ENCODE measurements around the gene NDUFV1.
"Not testable (repeated sequence)": the region's sequence is repeated elsewhere in the genome, so short reads cannot be mapped to it uniquely, and the experiment has no call there.

Gene NDUFV1

GRCh38 chr11:67628710-67629385, 22.1 kb downstream of the NDUFV1 start:
- DNase-seq, result no peak

DNA sequence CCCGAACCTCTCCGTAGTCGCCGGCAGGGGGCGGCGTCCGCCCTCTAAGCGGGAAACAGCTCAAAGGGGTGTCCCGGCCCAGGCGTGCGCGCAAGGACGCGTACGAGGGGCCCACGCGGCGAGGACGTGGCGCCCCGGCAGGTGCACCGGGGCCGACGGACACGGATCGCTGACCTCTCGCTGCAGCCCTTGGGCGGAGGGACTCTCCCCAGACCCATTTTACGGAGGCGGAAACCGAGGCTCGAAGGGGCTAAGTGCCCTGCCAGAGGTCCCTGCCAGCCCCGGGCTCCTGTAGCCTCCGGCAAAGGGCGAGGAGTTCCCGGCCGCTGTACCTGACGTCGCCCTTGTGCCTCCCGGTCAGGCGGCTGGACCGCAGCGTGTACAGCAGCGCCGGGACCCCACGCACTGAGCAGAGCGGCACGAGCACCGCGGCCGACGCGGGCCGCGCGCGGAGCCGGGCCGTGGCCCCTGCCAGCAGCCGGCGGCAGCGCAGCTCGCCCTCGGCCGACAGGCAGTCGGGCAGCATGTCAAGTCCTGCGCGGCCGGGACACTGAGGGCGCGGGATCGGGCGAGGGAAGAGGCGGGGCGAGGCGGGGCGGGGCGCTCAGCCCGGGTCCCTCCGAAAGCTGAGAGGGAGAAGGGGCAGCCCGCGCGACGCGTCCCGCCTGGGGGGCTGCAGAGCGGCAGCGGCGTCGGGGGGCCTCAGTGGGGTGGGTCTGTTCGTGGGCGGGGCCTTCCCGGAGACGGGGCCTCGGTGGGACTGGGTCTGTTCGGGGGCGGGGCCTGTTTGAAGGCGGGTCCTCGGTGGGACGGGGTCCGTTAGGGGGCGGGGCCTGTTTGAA, 22.9 kb downstream of the NDUFV1 start, which contains the start of gene NUDT8:
Gene NUDT8, minus strand, starts transcription at position 552 of the 842 bp plus-strand sequence. Its CDS starts 26 bp downstream, at position 526.
- DNase-seq, result peak; percentile 90

GRCh38 chr11:67630228-67630942, 23.6 kb downstream of the NDUFV1 start:
- DNase-seq, result peak; percentile 100

DNA sequence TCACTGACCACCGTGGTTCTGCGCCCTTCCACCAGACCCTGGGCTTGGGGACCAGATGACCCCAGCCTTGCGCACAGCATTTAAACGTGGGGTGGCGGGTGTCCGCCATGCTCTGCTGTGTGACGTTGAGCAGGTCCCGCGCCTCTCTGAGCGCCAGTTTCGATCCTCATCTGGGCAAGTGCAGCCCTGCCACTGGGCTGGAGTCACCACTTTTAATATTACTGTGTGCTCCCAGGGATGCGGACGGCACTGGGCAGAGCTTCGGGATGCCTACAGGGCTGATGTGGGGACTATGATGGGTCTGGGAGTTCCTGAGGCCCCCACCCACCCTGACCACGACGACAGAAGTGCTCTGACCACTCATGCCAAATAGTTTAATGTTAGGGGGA, 24.2 kb downstream of the NDUFV1 start:
- no peak for DNase-seq

GRCh38 chr11:67631411-67631810, 24.7 kb downstream of the NDUFV1 start:
- no peak for DNase-seq

- DNase-seq, result no peak
These were observed 25.1 kb downstream of the NDUFV1 start for GRCh38 chr11:67631853-67632174.

GRCh38 chr11:67632175-67632981, 25.6 kb downstream of the NDUFV1 start:
- no peak for DNase-seq

DNA sequence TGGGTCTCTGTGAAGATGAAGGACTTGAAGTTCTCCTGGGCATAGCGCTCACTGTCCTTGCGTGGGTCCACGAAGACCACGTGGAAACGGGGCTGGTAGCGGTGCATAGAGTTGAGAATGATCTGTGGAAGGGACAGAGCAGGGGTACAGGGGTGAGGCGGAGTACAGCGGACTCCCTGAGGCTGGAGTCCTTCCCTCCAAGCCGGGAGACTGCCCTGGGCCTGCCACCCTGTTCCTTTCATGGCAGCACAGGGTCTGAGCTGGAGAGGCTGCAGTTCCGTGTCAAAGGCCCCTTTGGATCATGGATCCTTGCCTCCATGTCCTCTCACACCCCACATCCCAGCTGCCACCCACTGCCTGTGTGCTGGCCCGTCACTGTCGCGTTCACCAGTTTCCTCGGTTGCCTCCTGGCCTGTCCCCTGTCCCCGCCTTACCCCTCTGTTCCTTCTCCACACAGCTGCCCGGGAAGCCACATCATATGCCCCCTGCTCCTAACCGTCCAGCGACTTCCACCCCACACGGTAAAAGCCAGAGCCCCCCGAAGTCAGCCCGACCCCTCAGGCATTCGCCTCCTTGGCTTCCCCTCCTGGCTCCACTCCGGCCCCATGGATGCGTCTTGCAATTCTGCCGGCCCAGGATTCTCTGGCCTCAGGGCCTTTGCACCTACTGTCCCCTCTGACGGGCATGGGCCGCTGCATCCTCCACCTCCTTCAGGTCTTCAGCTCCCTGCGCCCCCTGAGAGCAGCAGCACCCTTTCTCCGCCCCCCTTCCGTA, 26.4 kb downstream of the NDUFV1 start:
- DNase-seq, result no peak

DNA sequence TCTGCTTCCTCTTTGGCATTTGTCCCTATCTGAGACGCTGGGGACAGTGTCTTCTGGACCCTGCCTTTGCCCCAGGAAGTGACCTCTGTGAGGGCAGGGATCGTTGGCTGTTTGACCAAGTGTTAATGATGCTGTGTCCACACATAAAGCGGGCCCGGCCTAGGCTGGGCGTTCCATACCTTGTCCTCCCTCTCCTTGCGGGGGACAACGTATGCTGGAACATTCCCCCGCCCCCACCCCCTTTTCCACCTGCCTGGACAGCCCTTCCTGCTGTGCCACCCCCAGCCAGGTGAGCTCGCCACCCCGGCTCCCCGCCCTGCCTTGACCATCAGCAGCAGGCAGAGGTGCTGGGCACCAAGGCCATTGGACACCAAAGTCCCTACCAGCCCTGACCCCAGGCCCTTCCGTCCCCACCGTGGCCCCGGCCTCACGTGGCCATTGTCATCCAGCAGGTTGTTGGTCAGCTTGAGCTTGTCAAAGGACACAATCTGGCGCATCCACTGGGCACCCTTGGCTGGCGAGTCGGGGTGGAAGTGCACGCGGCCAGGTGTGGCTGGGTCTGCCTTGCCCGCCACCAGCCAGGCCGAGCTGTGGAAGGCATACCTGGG, 27.1 kb downstream of the NDUFV1 start:
- DNase-seq, result no peak

- peak; percentile 69 for DNase-seq
These were observed 27.9 kb downstream of the NDUFV1 start for GRCh38 chr11:67634366-67635230.

- no peak for DNase-seq
These were observed 28.4 kb downstream of the NDUFV1 start for GRCh38 chr11:67635231-67635521.

- DNase-seq, result no peak
These were observed 30.2 kb downstream of the NDUFV1 start for GRCh38 chr11:67636962-67637361.

- DNase-seq, result not testable (repeated sequence)
These were observed 30.7 kb downstream of the NDUFV1 start for GRCh38 chr11:67637441-67637840.

DNA sequence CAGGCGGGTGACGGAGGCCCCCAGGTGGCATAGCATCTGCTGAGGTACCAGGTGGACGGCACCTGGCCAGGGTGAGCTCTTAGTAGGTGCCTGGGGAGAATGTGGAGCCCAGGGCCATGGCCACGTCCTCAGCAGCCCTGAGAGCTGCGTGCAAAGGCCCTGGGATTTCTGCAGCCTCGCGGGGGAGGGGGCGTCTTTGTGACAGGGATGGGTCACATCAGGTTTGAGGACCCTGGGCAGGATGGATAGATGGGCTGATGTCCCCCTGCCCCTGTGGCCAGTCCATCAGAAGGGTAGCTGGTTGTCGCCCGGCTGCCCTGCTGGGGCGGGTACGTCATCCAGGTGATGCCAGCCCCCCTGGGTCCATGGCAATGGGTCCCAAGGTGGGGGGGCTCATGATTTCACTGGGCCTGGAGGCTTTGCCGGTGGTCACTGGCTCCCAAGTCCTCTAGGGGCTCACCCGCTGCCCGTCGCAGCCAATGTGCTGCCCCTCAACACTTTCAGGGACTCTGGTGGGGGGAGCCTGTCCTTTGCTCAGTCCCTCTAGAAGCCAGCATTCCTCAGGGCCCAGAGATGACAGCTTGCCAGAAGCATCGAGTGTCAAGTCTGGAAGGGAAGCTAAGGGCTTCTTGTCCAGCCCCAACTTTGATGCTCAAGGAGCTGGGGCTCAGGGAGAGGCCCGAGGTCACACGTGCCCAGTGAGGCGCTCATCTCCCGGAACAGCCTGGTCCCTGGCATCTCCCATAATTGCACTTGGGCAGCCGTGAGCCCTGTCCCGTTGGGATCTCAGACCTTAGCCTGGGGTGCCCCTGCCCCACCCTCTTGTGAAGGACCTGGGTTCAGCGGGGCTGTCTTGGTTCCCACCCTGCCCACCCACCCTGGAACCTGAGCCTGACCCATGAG, 32.0 kb downstream of the NDUFV1 start:
- DNase-seq, result no peak

DNA sequence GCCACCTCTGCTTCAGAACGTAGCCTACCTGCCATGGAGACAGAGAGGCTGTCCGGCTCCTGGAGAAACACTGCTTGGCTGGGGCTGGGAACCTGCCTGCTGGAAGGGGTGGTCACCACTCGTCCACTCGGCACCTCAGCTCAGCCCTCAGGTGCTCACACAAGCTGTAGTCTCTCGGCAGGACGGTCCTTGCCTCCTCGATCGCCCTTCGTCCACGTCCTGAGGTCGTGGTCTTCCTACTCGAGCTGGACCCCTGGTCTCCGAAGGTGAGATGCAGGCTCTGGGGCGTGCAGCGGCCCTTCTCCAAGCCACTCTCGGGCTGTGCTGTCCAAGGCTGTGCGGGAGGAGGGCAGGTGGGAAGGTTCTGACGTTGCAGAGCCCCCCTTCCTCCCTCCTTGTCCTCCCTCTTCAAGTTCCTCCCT, 32.7 kb downstream of the NDUFV1 start, which contains the start of gene TBX10:
Gene TBX10, minus strand, starts transcription at position 326 of the 422 bp plus-strand sequence. Its CDS starts 291 bp downstream, at position 35.
- no peak for DNase-seq

GRCh38 chr11:67640021-67640757, 33.5 kb downstream of the NDUFV1 start:
- DNase-seq, result peak; percentile 56

- no peak for DNase-seq
These were observed 34.1 kb downstream of the NDUFV1 start for GRCh38 chr11:67640758-67641337.

All from NCI-H146 (cell line).